Pulmonary artery endothelial cell (primary cell): Measurements from ENCODE around the gene BEGAIN. TPM values are rescaled to one million over a fixed set of nuclear protein-coding genes. Genes with fewer than 3 reads are reported as not detected.

Experiments
- DNase-seq: peaks from one replicate; pipeline ENCODE4 v3.0.0-alpha.2; 2011; ENCODE audit warnings: low read depth, low spot score
- total RNA-seq: library from RNA; depleted of rRNA; stranded (reverse); fragments of >200 nt; gene quantifications from 2 replicates; pipeline ENCODE4 v1.2.3, GENCODE V29; 2014

BEGAIN gene
- total RNA-seq, 1 donor from 2014 or later = 0.13 TPM

- no peak for DNase-seq
Measured at GRCh38 chr14:100616854-100617409, 29.7 kb upstream of the BEGAIN start.

GRCh38 chr14:100615736-100616695 lies 28.8 kb upstream of the BEGAIN start:
- DNase-seq = no peak

- DNase-seq = no peak
Measured at GRCh38 chr14:100614803-100615202, 27.6 kb upstream of the BEGAIN start.

- DNase-seq = no peak
Measured at GRCh38 chr14:100612986-100613385, 25.8 kb upstream of the BEGAIN start.

GRCh38 chr14:100611811-100612480 lies 24.7 kb upstream of the BEGAIN start:
- no peak for DNase-seq

DNA sequence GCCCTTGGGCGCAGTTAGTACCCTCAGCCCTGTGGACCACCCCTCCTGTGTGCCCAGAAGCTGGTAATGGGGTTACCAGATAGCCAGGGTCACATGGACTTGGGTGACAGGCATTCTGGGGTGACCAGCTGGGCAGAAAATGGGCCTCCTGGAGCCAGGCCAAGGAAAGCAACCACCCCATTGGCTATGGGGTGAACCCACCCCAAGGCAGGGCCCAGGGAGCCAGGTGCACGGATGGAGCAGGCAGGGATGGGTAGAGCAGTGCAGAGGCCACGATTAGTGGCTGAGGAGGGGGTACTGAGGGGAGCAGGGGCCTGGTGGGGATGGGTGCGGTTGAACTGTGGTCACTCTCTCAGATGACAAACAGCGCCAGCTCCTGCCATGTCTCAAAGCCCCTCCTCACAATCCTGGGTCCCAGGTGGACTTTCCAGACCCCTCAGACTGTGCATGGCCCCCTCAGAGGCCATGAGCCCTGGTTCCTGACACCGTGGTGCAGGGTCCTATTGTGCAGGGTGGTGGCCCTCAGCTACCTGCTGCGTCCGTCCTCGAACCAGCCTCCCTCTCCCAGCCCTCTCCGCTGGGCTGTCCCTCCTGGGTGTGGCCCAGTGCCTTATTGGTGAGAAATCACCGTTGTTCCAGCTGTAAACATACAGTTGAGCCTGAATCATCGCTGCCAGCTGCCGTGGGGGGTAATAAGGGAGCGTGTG lies 23.4 kb upstream of the BEGAIN start:
- no peak for DNase-seq

DNA sequence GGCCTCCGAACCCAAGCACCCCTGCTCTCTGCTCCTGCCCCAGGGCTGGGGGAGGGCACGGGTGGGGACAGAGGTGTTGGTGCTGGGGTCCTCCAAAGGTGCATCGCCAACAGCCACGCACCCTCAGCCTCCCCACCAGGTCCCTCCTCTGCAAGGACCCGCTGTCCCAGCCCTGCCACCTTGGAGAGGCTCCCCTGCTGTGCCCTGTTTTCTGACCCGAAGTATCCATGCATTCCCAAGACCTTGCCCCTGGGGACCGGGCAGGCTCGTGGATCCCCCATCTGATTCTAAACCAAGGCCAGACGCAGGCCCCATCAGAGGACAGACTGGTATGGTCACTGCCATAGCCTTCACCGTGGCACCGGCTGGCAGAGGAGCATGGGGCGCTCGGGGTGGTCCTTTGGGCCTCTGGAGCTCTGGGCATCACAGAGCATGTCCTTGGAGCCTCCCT lies 22.7 kb upstream of the BEGAIN start:
- no peak for DNase-seq

GRCh38 chr14:100609331-100609870 lies 22.2 kb upstream of the BEGAIN start:
- no peak for DNase-seq

GRCh38 chr14:100608586-100609330 lies 21.5 kb upstream of the BEGAIN start:
- no peak for DNase-seq

- no peak for DNase-seq
Measured at GRCh38 chr14:100608064-100608463, 20.8 kb upstream of the BEGAIN start.

GRCh38 chr14:100607611-100607956 lies 20.4 kb upstream of the BEGAIN start:
- no peak for DNase-seq

- DNase-seq = no peak
Measured at GRCh38 chr14:100606687-100607610, 19.7 kb upstream of the BEGAIN start.

- DNase-seq = no peak
Measured at GRCh38 chr14:100605706-100606686, 18.8 kb upstream of the BEGAIN start.

- DNase-seq = no peak
Measured at GRCh38 chr14:100605230-100605629, 18.0 kb upstream of the BEGAIN start.

DNA sequence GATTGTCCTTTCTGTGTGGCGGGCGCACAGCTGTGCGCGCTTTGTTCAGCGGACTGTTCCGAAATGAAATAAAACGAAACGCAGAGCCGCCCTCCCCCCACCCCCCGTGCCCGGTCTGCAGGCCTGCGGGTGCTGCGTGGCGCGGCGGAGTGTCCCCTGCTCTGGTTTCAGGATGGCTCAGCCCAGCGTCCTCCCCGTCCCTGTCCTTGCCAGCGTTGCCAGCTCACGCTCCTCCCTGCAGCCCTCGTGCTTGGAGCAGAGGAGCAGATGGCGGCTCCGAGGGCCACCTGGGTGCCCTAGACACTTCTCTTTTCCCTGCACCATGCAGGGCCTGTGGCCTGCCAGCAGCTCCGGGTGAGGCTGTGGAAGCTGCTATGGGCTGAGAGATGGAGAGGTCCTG lies 17.5 kb upstream of the BEGAIN start:
- no peak for DNase-seq

GRCh38 chr14:100604121-100604501 lies 16.9 kb upstream of the BEGAIN start:
- no peak for DNase-seq

DNA sequence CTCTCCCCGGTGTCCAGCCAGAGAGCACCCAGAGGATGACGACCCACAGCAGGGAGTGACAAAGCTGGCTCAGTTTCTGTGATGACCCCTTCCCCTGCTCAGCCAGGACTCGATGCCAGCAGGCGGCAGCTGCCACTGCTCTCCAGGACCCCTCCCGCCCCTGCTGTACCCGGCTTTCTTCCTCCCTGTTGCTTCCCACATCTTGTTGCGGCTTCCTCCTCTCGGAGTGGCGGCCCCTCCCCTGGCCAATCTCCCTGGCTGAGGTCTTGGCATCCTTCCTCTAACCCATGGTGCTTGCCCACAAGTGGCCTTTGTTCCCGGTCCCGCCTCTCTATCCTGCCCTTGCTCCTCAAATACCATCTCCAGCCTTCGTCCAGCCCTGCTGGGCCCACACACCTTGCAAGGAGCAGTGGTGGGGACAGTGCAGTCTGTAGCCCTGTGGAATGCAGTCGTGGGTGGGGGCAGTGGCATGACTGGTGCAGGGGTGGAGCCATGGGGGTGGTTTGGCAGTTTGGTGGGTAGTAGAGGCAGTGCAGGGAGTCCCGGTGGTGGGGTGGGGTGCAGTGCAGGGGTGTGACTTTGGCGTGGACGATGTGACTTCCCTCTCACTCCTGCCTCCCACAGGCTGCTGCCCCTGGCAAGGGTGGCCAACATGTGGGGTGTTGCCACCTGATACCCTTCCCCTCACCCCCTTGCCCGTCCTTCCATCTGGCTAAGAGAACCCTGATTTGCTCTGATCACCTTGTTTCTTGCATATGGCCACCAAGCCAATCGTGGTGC lies 16.3 kb upstream of the BEGAIN start:
- no peak for DNase-seq
